ENCODE data around the gene LMNTD2.

DNA sequence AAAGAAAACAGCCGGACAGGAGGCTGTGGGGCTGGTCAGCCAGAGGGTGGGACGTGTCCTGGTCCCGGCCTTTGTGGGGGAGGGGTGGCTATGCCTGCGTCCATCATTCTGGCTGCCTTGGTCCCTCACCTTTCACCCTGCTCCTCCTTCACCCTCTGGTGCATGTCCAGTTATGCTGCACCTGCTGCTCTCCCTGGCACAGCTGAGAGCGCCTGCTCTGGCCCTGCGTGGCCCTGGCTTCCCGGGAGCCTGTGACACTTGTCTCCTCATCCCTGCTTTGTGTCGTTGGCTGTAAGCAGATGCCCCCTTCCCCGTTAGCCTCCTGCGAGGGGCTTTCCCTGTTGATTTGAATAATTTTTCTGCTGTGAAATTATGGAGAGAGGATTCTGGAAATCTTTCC, 32.4 kb upstream of the LMNTD2 start:
- TF ChIP-seq CTCF (IDR thresholded peaks at IDR 0.05) (no peak), ZFX (IDR thresholded peaks at IDR 0.05; ENCODE audit: borderline replicate concordance) (no peak)
